ENCODE measurements around the gene PGPEP1.

- TF ChIP-seq RFX5 (IDR thresholded peaks at IDR 0.05; ENCODE audit: low read depth, low read length) (no peak), ATF7 (IDR thresholded peaks at IDR 0.05; ENCODE audit: low read depth) (no peak), RAD21 (IDR thresholded peaks at IDR 0.05; ENCODE audit: insufficient read depth, low read depth, low read length) (peak; percentile 26), DPF2 (IDR thresholded peaks at IDR 0.05) (no peak), ZZZ3 (IDR thresholded peaks at IDR 0.05; ENCODE audit: control insufficient read depth, insufficient read length, low read depth) (no peak), HCFC1 (IDR thresholded peaks at IDR 0.05; ENCODE audit: low read length) (no peak), IRF3 (IDR thresholded peaks at IDR 0.05) (no peak), ZNF207 (IDR thresholded peaks at IDR 0.05; ENCODE audit: borderline replicate concordance) (no peak), JUND (IDR thresholded peaks at IDR 0.05; ENCODE audit: low read depth, low read length) (no peak)
- TF ChIP-seq, protein P1, sequence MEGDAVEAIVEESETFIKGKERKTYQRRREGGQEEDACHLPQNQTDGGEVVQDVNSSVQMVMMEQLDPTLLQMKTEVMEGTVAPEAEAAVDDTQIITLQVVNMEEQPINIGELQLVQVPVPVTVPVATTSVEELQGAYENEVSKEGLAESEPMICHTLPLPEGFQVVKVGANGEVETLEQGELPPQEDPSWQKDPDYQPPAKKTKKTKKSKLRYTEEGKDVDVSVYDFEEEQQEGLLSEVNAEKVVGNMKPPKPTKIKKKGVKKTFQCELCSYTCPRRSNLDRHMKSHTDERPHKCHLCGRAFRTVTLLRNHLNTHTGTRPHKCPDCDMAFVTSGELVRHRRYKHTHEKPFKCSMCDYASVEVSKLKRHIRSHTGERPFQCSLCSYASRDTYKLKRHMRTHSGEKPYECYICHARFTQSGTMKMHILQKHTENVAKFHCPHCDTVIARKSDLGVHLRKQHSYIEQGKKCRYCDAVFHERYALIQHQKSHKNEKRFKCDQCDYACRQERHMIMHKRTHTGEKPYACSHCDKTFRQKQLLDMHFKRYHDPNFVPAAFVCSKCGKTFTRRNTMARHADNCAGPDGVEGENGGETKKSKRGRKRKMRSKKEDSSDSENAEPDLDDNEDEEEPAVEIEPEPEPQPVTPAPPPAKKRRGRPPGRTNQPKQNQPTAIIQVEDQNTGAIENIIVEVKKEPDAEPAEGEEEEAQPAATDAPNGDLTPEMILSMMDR (IDR thresholded peaks at IDR 0.05 in 2 of 3, conservative IDR thresholded peaks at IDR 0.05 in 1 of 3; ENCODE audit: control insufficient read depth in 2 of 3, extremely low read depth in 1 of 3, insufficient read depth in 1 of 3, low read depth in 3 of 3, low read length in 3 of 3), result peak; percentile 21 to 30 (median 27); a peak in 3 of 6 replicates
Observed at GRCh38 chr19:18339723-18340122, 675 bp upstream of the PGPEP1 start.
